Thyroid gland (tissue), 4 donors: ENCODE data around the gene PCID2. TPM values are rescaled to one million over a fixed set of nuclear protein-coding genes. Genes with fewer than 3 reads are reported as not detected.

ENCODE experiments used
- DNase-seq, 2 donors: peaks; one replicate each; pipeline ENCODE4 v3.0.0-alpha.2; 2019
- H3K27ac ChIP-seq, 3 donors: fragments of 200-600 bp; sonication (generic); 1 replicate in 2 of 3; 2 replicates in 1 of 3; pipeline ENCODE4 v1.5.1; 2016 to 2019; ENCODE audit warnings: mild to moderate bottlenecking in 1 of 3, moderate library complexity in 1 of 3
- H3K27me3 ChIP-seq: fragments of 200-600 bp; sonication (generic); one replicate; pipeline ENCODE4 v1.5.1; 2019
- H3K36me3 ChIP-seq, 2 donors: fragments of 200-600 bp; sonication (generic); one replicate each; pipeline ENCODE4 v1.5.1; 2016 to 2019
- H3K4me1 ChIP-seq, 2 donors: fragments of 200-600 bp; sonication (generic); one replicate each; pipeline ENCODE4 v1.5.1; 2017 to 2019
- H3K4me3 ChIP-seq, 3 donors: fragments of 200-600 bp; sonication (generic); replicated peaks in 1 of 3; 1 replicate in 2 of 3; 2 replicates in 1 of 3; pipeline ENCODE4 v1.5.1; 2016; ENCODE audit warnings: mild to moderate bottlenecking in 1 of 3
- H3K9me3 ChIP-seq: fragments of 200-600 bp; sonication (generic); one replicate; pipeline ENCODE4 v1.5.1; 2017
- CTCF ChIP-seq, 6 experiments: fragments of 200-600 bp in 3 of 6; fragments of 450-650 bp in 3 of 6; sonication (generic) in 3 of 6; IDR thresholded peaks; one replicate each; pipeline ENCODE4 v1.5.1; 2016 to 2019; ENCODE audit warnings: antibody characterized with exemption in 6 of 6, mild to moderate bottlenecking in 2 of 6, inconsistent platforms in 1 of 6, moderate library complexity in 1 of 6
- POLR2A ChIP-seq, 2 donors: fragments of 450-650 bp; IDR thresholded peaks; one replicate each; pipeline ENCODE4 v1.6.1; 2017; ENCODE audit warnings: antibody characterized with exemption in 2 of 2, mild to moderate bottlenecking in 2 of 2, moderate library complexity in 1 of 2
- WGBS, 2 donors: methylation state at CpG; one replicate each; pipeline ENCODE4 v1.1.5; 2017; 5-methylcytosine and 5-hydroxymethylcytosine counted together
- intact Hi-C: fragments of 100-400 bp; cut with DNase I; formaldehyde crosslinking; loops from one replicate; pipeline ENCODE4 v1.15.1; 2023
- total RNA-seq, 4 donors: library from RNA; depleted of rRNA; stranded (reverse); fragments of >200 nt; gene quantifications; one replicate each; pipeline ENCODE4 v1.2.3, GENCODE V29; 2016

The PCID2 gene
- total RNA-seq, 4 donors from 2014 or later = 50.5 to 75.6 (median 56.5) TPM

DNA sequence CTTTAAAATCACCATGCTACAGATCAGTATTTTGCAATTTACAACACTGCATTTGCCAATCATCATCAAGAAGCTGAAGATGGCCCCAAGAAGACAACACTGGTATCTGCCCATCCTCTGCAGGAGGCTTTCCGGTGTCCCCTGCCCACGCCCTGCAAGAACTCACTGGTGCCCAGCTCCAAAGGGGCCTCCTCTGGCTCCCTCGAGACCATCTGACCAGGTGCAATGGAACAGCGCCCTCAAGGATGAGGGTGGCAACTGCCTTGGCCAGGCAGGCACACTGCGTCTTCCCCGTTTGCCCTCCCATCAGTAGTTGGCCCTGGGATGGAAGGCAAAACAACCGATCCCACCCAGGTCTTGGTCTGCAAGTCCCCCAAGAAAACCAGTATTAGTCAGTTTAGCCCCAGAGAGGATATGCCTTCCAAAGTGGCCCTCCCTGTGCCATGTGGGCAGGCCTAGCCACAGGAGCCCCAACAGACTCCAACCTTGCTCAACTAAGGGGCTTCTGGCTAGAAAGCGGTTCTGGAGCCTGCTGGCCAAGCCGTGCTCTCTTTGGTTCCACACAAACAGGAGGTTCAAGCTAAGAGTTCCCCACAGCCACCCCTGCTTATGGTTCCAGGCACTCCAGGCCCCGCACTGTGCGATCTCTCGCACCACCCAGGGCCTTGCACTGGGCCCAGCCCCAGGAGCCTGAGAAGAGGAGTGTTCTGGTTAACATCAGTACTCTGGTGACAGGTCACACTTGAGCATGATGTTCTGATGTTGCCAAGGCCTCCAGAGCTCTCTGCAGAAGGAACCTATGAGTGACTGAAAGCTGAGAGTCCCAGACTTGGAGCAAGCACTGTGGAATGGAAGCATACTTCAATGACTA is 4.7 kb downstream of the PCID2 start:
- Histone ChIP-seq H3K36me3 (peaks cover 5 to 8% of the 10 kb centered on the region in 2 donors), H3K4me1 (peaks cover 17 to 20% of the 10 kb centered on the region in 2 donors), H3K9me3 (no peaks in the 10 kb centered on the region), H3K27ac (no peak overlapping the region), H3K4me3 (no peak overlapping the region), H3K27me3 (no peaks in the 10 kb centered on the region)
- TF ChIP-seq POLR2A (IDR thresholded peaks at IDR 0.05) = no peak
- no peak for TF ChIP-seq CTCF (IDR thresholded peaks at IDR 0.05)
- intact Hi-C loops = no loop called here
- DNase-seq = no peak
- WGBS, 2 donors = 90 to 97% methylated on average over 12 of the region's 12 CpGs

DNA sequence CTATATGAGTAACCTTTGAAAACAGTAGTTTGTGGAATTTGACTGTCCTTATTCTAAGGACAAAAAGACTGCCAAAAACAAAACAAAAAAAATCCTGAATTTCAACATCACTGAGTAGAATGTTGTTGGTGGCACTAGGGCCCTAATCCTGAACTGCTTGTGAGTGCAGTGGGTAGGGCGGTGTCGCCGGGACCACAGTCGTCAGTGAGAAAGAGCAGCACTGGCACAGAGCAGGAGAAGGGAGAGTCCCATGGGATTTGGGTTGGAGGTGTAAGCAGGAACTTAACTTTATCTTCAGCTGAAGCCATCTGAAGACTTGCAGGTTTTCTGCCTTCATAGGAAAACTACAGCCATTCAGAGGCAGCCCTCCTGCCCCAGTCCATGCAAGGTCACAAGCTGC is 5.6 kb downstream of the PCID2 start:
- no peak for DNase-seq
- no peak for TF ChIP-seq POLR2A (IDR thresholded peaks at IDR 0.05)
- TF ChIP-seq CTCF (IDR thresholded peaks at IDR 0.05) = no peak
- Histone ChIP-seq H3K27ac (no peak overlapping the region), H3K27me3 (no peaks in the 10 kb centered on the region), H3K4me1 (peaks cover 17 to 19% of the 10 kb centered on the region in 2 donors), H3K9me3 (no peaks in the 10 kb centered on the region), H3K4me3 (no peak overlapping the region), H3K36me3 (peaks cover 11 to 12% of the 10 kb centered on the region in 2 donors)
- WGBS, 2 donors = 92 to 94% methylated on average over 4 of the region's 4 CpGs
- intact Hi-C loops = no loop called here

DNA sequence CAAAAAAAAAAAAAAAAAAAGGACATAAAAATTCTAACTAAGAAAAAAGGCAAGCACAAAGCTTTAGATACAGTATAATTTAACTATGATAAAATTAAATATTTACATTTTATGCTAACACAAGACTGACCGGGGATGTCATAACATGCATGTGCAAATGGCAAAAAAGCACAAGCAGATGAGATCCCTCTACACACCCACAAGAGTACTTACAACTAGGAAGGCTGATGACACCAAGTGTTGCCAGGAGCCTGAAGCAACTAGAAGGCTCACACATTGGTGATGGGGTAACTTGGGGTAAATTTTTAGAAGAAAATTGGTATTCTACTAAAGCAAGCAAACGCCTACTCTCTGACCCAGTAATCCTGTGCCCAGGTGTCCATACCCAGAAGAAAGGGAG is 6.7 kb downstream of the PCID2 start:
- peaks cover 22 to 23% of the 10 kb centered on the region in 2 donors for H3K36me3 ChIP-seq
- H3K27me3 ChIP-seq = no peaks in the 10 kb centered on the region
- H3K4me1 ChIP-seq = peaks cover 7 to 8% of the 10 kb centered on the region in 2 donors
- WGBS, 2 donors = 95 to 96% methylated on average over 2 of the region's 2 CpGs
- H3K9me3 ChIP-seq = no peaks in the 10 kb centered on the region
- intact Hi-C loops = no loop called here
- no peak for DNase-seq
- H3K4me3 ChIP-seq = no peak overlapping the region
- TF ChIP-seq POLR2A (IDR thresholded peaks at IDR 0.05) (no peak), CTCF (IDR thresholded peaks at IDR 0.05) (no peak)
- H3K27ac ChIP-seq = no peak overlapping the region

DNA sequence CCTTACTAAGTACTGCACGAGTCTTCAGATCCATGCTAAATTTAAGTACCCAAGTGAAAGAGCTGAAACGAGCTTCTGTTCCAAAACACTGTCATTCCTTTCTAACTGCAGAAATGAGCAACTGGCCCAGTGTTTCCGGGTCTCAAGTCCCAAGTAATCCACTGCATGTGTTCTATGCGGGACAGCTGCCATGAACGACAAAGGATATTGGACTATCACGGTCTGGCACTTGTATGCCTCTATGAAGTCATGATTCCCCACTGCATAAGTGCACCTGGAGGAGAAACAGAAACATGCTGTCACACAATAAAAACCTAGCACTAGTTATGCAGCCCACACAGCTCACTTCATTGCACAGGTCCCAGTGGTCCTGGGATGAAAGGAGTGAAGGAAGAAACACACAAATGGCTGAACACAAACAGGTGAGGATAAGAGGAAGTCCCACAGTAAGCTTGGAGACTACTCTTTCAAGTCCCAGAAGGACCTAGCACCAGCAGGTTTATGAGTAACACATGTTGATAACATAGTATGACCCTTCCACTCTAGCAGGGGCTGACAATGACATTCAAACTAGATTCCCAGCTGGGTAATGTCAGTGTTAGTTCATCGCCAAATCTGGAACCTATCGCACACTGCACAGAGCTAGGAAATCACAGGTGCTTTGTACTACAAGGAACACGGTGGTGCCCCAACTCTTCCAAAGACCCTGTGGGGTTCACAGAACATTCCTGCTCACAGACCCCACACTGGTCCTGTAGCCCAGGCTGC is 11.3 kb downstream of the PCID2 start:
- intact Hi-C loops = no loop called here
- Histone ChIP-seq H3K27ac (no peak overlapping the region), H3K9me3 (no peaks in the 10 kb centered on the region), H3K27me3 (no peaks in the 10 kb centered on the region), H3K36me3 (peaks cover 40 to 43% of the 10 kb centered on the region in 2 donors), H3K4me1 (no peaks in the 10 kb centered on the region), H3K4me3 (no peak overlapping the region)
- no peak for DNase-seq
- TF ChIP-seq CTCF (IDR thresholded peaks at IDR 0.05) = no peak
- no peak for TF ChIP-seq POLR2A (IDR thresholded peaks at IDR 0.05)
- 94 to 95% methylated on average over 9 of the region's 9 CpGs for WGBS, 2 donors

DNA sequence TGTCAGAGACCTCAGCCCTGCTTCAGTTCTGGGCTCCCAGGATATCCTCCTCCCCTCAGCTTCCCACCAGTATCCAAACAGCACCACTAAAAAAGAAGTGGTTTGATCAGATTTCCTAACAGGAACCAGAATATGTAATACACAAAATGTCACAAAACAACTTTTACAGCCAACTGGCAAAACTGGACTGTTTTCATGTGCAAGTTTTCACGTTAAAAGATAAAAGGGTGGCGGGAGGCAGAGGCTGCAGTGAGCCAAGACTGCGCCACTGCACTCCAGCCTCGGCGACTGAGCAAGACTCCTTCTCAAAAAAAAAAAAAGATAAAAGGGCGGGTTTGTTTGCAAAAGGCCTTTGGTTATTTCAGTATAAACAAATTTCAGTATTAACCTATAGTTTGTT is 13.1 kb downstream of the PCID2 start:
- H3K36me3 ChIP-seq = peaks cover 40 to 46% of the 10 kb centered on the region in 2 donors
- intact Hi-C loops = no loop called here
- no peak overlapping the region for H3K4me3 ChIP-seq
- H3K27me3 ChIP-seq = no peaks in the 10 kb centered on the region
- H3K4me1 ChIP-seq = no peaks in the 10 kb centered on the region
- TF ChIP-seq CTCF (IDR thresholded peaks at IDR 0.05) = no peak
- no peak for TF ChIP-seq POLR2A (IDR thresholded peaks at IDR 0.05)
- no peak for DNase-seq
- WGBS, 2 donors = 90% methylated on average over 6 of the region's 6 CpGs
- no peak overlapping the region for H3K27ac ChIP-seq
- H3K9me3 ChIP-seq = no peaks in the 10 kb centered on the region
